SK-N-SH treated with all-trans-retinoic acid at 6 μM for 48 hours (cell line): ENCODE measurements around the gene SLC38A9.

Experiments used
- ATAC-seq: fragments of 200-7000 bp; cut with Tn5 transposase; 3 replicates; pipeline ENCODE4 v1.9.1; 2020; ENCODE audit warnings: mild to moderate bottlenecking, moderate library complexity
- ARNTL ChIP-seq: fragments of 450-650 bp; formaldehyde crosslinking; IDR thresholded peaks from 2 replicates; pipeline ENCODE4 v1.5.0; 2020; ENCODE audit warnings: low read depth, mild to moderate bottlenecking, moderate library complexity, borderline replicate concordance
- CSDC2 ChIP-seq: fragments of 250-450 bp; sonication (Bioruptor Pico); IDR thresholded peaks from 2 replicates; pipeline ENCODE4 v1.5.0; 2020; ENCODE audit warnings: mild to moderate bottlenecking, moderate library complexity
- ESRRG ChIP-seq: fragments of 250-450 bp; sonication (Bioruptor Pico); IDR thresholded peaks from 2 replicates; pipeline ENCODE4 v1.6.1; 2021; ENCODE audit warnings: mild to moderate bottlenecking
- GLIS3 ChIP-seq: fragments of 250-450 bp; sonication (Bioruptor Pico); IDR thresholded peaks from 2 replicates; pipeline ENCODE4 v1.5.0; 2020; ENCODE audit warnings: mild to moderate bottlenecking, moderate library complexity
- OSR1 ChIP-seq: fragments of 250-450 bp; sonication (Bioruptor Pico); IDR thresholded peaks from 2 replicates; pipeline ENCODE4 v1.8.0; 2022; ENCODE audit warnings: moderate library complexity, mild to moderate bottlenecking, inconsistent platforms
- PPARA ChIP-seq: fragments of 250-450 bp; sonication (Bioruptor Pico); IDR thresholded peaks from 2 replicates; pipeline ENCODE4 v1.5.0; 2020; ENCODE audit warnings: mild to moderate bottlenecking, borderline replicate concordance
- RARB ChIP-seq: fragments of 250-450 bp; sonication (Bioruptor Pico); IDR thresholded peaks from 2 replicates; pipeline ENCODE4 v1.8.0; 2021; ENCODE audit warnings: mild to moderate bottlenecking, moderate library complexity
- SNAI2 ChIP-seq: fragments of 250-450 bp; sonication (Bioruptor Pico); IDR thresholded peaks from 2 replicates; pipeline ENCODE4 v1.5.0; 2020; ENCODE audit warnings: mild to moderate bottlenecking, moderate library complexity
- TCF4 ChIP-seq: fragments of 250-450 bp; sonication (Bioruptor Pico); IDR thresholded peaks from 2 replicates; pipeline ENCODE4 v1.8.0; 2021; ENCODE audit warnings: mild to moderate bottlenecking, moderate library complexity, borderline replicate concordance
- TOX ChIP-seq: fragments of 250-450 bp; sonication (Bioruptor Pico); IDR thresholded peaks from 2 replicates; pipeline ENCODE4 v1.8.0; 2021; ENCODE audit warnings: mild to moderate bottlenecking, moderate library complexity, borderline replicate concordance
- ZC3H10 ChIP-seq: fragments of 250-450 bp; sonication (Bioruptor Pico); IDR thresholded peaks from 2 replicates; pipeline ENCODE4 v1.5.1; 2021; ENCODE audit warnings: mild to moderate bottlenecking, moderate library complexity
- ZFP3 ChIP-seq: fragments of 250-450 bp; sonication (Bioruptor Pico); IDR thresholded peaks from 2 replicates; pipeline ENCODE4 v1.5.0; 2020; ENCODE audit warnings: mild to moderate bottlenecking, moderate library complexity
- ZFP30 ChIP-seq: fragments of 450-650 bp; formaldehyde crosslinking; IDR thresholded peaks from 2 replicates; pipeline ENCODE4 v1.5.0; 2022; ENCODE audit warnings: mild to moderate bottlenecking, moderate library complexity
- ZNF565 ChIP-seq: fragments of 450-650 bp; formaldehyde crosslinking; conservative IDR thresholded peaks from 2 replicates; pipeline ENCODE4 v1.5.0; 2020; ENCODE audit warnings: low read depth, mild to moderate bottlenecking, moderate library complexity
- ZNF70 ChIP-seq: fragments of 450-650 bp; formaldehyde crosslinking; IDR thresholded peaks from 2 replicates; pipeline ENCODE4 v1.5.0; 2020; ENCODE audit warnings: mild to moderate bottlenecking, moderate library complexity
- ZNF8 ChIP-seq: fragments of 450-650 bp; formaldehyde crosslinking; IDR thresholded peaks from 2 replicates; pipeline ENCODE4 v1.5.0; 2020; ENCODE audit warnings: mild to moderate bottlenecking, moderate library complexity
- TF ChIP-seq, protein P1 (sequence below): fragments of 250-450 bp; sonication (Bioruptor Pico); IDR thresholded peaks from 2 replicates; pipeline ENCODE4 v1.5.1; 2021; ENCODE audit warnings: mild to moderate bottlenecking, moderate library complexity
- TF ChIP-seq, protein P2 (sequence below): fragments of 250-450 bp; sonication (Bioruptor Pico); IDR thresholded peaks from 2 replicates; pipeline ENCODE4 v1.5.0; 2020; ENCODE audit warnings: mild to moderate bottlenecking, moderate library complexity
- TF ChIP-seq, protein P3 (sequence below): fragments of 250-450 bp; sonication (Bioruptor Pico); IDR thresholded peaks from 2 replicates; pipeline ENCODE4 v1.8.0; 2021; ENCODE audit warnings: low read depth, mild to moderate bottlenecking, moderate library complexity, borderline replicate concordance
- TF ChIP-seq, protein P4 (sequence below): fragments of 250-450 bp; sonication (Bioruptor Pico); IDR thresholded peaks from 2 replicates; pipeline ENCODE4 v1.5.1; 2020; ENCODE audit warnings: low read depth, mild to moderate bottlenecking, moderate library complexity

SLC38A9 gene

DNA sequence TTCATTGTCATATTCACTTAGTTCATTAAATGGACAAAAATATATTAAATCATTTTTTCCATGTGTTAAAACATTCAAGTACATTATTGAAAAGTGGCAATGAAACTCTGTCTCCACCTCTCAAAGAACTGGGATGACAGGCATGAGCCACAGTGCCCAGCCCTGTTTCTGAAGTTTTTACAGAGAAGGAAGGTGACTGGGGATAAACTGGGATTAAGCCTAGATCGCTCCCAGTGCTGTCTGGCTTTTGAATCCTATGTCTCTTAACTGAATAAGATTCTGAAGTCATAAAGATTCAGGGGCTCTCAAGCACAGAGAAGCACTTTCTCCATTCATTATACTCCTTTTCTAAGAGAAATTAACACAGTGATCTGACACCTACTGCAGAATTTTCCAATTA is 88.3 kb downstream of the SLC38A9 start:
- ATAC-seq: no peak
- TF ChIP-seq ZNF8 (CRISPR knock-in tag): no peak
- TF ChIP-seq, protein P1, sequence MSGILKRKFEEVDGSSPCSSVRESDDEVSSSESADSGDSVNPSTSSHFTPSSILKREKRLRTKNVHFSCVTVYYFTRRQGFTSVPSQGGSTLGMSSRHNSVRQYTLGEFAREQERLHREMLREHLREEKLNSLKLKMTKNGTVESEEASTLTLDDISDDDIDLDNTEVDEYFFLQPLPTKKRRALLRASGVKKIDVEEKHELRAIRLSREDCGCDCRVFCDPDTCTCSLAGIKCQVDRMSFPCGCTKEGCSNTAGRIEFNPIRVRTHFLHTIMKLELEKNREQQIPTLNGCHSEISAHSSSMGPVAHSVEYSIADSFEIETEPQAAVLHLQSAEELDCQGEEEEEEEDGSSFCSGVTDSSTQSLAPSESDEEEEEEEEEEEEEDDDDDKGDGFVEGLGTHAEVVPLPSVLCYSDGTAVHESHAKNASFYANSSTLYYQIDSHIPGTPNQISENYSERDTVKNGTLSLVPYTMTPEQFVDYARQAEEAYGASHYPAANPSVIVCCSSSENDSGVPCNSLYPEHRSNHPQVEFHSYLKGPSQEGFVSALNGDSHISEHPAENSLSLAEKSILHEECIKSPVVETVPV (CRISPR knock-in tag): no peak
- no peak for TF ChIP-seq TCF4 (CRISPR knock-in tag)
- no peak for TF ChIP-seq CSDC2 (CRISPR knock-in tag)
- TF ChIP-seq, protein P2, sequence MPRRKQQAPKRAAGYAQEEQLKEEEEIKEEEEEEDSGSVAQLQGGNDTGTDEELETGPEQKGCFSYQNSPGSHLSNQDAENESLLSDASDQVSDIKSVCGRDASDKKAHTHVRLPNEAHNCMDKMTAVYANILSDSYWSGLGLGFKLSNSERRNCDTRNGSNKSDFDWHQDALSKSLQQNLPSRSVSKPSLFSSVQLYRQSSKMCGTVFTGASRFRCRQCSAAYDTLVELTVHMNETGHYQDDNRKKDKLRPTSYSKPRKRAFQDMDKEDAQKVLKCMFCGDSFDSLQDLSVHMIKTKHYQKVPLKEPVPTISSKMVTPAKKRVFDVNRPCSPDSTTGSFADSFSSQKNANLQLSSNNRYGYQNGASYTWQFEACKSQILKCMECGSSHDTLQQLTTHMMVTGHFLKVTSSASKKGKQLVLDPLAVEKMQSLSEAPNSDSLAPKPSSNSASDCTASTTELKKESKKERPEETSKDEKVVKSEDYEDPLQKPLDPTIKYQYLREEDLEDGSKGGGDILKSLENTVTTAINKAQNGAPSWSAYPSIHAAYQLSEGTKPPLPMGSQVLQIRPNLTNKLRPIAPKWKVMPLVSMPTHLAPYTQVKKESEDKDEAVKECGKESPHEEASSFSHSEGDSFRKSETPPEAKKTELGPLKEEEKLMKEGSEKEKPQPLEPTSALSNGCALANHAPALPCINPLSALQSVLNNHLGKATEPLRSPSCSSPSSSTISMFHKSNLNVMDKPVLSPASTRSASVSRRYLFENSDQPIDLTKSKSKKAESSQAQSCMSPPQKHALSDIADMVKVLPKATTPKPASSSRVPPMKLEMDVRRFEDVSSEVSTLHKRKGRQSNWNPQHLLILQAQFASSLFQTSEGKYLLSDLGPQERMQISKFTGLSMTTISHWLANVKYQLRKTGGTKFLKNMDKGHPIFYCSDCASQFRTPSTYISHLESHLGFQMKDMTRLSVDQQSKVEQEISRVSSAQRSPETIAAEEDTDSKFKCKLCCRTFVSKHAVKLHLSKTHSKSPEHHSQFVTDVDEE: no peak

DNA sequence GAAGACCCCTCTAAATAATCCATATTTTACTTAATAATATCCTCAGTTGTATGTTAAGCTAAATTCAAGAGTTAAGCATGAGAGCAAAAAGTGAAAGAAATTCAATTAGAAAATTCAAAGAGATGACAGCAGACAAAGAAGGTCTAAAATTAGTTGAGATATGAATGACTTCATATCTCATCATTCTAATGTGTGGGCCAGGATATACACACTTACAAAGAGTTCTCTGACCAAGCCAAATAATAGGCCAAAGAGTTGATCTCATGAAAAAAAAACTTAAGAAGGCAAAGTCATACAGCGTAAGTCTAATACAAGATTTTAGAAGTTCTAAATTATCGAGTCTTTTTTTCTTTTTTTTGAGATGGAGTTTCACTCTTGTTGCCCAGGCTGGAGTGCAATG is 89.7 kb downstream of the SLC38A9 start:
- TF ChIP-seq RARB (CRISPR knock-in tag) (no peak), TOX (CRISPR knock-in tag) (no peak), PPARA (no peak), ZNF565 (no peak), GLIS3 (CRISPR knock-in tag) (no peak), ARNTL (CRISPR knock-in tag) (no peak), ZNF8 (CRISPR knock-in tag) (no peak), SNAI2 (CRISPR knock-in tag) (no peak), ESRRG (CRISPR knock-in tag) (no peak), ZFP30 (CRISPR knock-in tag) (no peak), ZFP3 (no peak), ZC3H10 (CRISPR knock-in tag) (no peak), TCF4 (CRISPR knock-in tag) (no peak), OSR1 (no peak), ZNF70 (CRISPR knock-in tag) (no peak), CSDC2 (CRISPR knock-in tag) (no peak)
- TF ChIP-seq, protein P2: no peak
- TF ChIP-seq, protein P3, sequence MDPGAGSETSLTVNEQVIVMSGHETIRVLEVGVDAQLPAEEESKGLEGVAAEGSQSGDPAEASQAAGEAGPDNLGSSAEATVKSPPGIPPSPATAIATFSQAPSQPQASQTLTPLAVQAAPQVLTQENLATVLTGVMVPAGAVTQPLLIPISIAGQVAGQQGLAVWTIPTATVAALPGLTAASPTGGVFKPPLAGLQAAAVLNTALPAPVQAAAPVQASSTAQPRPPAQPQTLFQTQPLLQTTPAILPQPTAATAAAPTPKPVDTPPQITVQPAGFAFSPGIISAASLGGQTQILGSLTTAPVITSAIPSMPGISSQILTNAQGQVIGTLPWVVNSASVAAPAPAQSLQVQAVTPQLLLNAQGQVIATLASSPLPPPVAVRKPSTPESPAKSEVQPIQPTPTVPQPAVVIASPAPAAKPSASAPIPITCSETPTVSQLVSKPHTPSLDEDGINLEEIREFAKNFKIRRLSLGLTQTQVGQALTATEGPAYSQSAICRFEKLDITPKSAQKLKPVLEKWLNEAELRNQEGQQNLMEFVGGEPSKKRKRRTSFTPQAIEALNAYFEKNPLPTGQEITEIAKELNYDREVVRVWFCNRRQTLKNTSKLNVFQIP (CRISPR knock-in tag): no peak
- TF ChIP-seq, protein P4, sequence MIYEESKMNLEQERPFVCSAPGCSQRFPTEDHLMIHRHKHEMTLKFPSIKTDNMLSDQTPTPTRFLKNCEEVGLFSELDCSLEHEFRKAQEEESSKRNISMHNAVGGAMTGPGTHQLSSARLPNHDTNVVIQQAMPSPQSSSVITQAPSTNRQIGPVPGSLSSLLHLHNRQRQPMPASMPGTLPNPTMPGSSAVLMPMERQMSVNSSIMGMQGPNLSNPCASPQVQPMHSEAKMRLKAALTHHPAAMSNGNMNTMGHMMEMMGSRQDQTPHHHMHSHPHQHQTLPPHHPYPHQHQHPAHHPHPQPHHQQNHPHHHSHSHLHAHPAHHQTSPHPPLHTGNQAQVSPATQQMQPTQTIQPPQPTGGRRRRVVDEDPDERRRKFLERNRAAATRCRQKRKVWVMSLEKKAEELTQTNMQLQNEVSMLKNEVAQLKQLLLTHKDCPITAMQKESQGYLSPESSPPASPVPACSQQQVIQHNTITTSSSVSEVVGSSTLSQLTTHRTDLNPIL: no peak
- TF ChIP-seq, protein P1 (CRISPR knock-in tag): no peak
- TF ChIP-seq, all 23 proteins: peak for 0
- ATAC-seq: no peak
